Fibroblast of skin of right quadriceps (primary cell): Measurements from ENCODE around the gene CCDC77.

Experiments used
- DNase-seq: peaks from one replicate; pipeline ENCODE4 v3.0.0-alpha.2; 2013

CCDC77 gene

DNA sequence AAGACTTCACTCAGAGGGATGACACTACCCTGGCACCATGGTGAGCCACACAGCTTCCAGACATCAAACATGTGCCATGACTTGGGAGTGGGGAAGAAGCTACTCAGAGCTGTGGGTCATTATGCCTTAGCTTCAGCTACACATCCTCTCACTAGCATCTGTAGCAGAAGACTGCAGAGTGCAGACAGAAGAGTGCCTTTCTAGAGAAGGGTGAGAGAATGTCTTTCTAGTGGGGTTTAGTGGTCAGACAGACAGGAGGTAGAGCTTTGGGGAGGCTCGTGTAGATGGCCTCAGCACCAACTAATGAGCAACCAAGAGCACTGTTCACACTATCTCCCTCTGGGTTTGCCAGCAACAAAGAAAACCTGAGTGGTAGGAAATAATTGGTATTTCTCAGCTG is 53.4 kb downstream of the CCDC77 start:
- DNase-seq = no peak

DNA sequence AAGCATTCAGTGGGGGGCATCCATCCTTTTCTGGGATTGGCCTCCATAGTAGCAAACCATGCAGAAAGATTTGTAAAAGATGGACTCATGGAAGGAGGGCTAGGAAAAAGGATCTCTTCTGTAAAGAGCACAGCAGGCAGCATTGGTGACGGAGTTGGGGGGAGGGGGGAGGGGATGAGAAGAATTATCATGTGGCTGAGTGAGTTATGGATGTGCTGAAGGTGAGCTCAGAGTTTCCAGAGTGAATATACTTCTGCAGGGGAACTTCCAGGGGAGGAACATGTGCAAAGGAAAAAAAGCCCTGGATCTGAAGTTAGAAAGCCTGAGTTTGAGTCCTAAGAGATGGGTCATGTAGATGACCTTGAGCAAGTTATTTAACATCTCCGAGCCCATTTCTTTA is 54.4 kb downstream of the CCDC77 start:
- no peak for DNase-seq

DNA sequence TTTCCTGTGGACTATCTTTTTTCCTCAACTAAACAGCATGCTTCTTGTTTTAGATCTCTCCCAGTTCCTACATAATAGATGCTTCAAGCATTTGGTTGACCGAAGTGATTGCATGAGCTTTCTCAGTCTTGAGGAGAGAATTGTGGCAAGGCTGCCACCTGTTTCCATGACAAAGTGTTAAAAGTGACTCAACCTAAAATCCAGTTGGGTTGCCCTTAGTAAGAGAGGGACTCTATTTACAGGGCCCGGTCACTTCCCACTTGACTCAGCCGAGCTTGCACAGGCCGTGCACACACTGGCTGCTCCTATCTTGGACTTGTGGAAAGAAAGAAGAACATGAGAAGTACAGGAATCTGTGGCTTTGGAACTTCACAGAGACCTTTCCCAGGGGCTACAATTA is 56.2 kb downstream of the CCDC77 start:
- DNase-seq = no peak

DNA sequence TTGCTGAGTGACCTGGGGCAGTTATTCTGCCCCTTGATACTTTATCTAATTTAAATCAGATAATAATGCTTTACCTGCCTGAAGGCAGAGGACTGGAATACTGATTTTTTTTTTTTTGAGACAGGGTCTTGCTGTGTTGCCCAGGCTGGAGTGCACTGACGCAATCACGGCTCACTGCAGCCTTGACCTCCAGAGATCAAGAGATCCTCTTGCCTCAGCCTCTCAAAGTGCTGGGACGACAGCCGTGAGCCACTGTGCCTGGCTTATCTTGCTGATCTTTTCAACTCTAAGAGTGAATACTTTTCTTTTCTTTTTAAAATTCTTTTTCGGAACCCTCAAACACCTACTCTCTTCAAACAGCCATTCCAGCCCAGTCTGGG is 57.6 kb downstream of the CCDC77 start:
- no peak for DNase-seq

DNA sequence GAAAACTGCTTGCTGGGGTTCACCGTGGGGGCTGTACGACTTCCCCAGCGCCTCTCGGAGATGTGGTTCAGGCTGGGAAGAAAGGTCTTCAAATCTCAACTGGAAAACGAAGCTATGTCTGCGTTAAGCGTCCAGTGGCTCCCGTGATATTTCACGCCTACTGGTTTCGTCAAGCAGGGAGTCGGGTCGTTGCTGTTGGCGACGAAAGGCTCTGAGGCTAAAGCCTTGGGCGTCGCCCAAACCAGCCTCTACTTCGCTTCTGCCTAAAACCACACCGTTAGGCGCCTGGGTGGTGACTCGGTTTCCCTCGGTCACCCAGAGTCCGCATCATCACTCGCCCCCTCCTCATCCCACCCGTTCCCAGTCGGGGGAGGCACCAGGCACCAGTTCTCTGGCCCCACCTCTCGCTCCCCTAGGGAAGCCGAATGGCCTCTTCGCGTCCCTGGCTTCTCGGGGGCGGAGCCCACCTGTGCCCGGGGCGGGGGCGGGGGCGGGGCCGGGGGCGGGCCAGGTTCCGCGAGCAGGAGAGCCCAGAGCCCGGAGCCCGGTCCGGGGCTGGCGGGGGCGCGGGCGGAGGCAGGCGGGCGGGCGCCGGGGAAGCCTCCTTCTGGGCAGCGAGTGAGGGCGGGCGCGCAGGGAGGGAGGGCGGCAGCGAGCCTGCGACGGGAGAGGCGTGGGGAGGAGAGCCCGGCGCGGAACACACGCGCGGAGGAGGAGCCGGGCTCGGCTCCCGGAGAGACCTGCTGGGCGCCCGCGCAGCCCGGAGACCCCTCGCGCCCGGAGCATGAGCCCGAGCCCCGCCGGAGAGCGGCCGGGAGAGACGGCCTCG is 58.2 kb downstream of the CCDC77 start, which contains the start of gene B4GALNT3:
Gene B4GALNT3 (plus strand): TSS at position 510 of the 829 bp plus-strand sequence. CDS start 438 bp downstream, outside the sequence.
- no peak for DNase-seq

DNA sequence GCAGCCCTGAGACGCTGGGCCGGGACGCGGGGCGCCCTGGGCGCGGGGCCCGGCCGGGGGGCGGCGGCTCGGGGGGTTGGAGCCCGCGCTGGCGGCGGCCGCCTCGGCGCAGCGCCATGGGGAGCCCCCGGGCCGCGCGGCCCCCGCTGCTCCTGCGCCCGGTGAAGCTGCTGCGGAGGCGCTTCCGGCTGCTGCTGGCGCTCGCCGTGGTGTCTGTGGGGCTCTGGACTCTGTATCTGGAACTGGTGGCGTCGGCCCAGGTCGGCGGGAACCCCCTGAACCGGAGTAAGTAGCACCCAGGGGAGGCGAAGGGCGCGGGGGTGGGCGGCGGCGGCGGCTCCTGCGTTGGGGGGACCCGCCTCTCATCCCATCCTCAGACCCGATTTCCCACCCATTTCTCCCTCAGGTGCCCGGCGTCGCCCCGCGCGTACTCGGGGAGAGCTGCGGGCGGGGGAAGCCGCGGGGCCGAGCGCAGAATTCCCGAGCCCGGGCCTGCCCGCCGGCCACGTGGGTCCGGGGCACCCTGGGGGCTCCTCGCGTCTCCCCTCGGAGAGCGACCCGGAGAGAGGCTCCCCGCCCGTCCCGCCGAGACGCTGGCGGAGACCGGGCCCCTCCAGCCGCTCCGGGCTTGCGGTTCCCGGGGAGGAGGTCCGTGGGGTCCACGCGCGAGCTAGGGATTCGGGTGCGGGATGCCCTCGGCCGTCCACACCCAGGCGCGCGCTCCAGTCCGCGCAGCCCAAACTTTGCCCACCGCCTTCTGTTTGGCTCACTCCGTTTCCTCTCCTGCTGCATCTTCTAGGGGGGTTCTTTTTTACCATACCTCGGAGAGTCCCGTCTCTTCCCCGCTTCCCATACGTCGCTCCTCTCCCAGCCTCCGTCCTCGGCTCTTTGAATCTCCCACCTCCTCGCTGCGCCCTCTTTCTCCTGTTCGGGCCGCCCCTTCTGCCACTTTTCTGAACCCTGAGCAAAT is 59.1 kb downstream of the CCDC77 start:
- DNase-seq = no peak

DNA sequence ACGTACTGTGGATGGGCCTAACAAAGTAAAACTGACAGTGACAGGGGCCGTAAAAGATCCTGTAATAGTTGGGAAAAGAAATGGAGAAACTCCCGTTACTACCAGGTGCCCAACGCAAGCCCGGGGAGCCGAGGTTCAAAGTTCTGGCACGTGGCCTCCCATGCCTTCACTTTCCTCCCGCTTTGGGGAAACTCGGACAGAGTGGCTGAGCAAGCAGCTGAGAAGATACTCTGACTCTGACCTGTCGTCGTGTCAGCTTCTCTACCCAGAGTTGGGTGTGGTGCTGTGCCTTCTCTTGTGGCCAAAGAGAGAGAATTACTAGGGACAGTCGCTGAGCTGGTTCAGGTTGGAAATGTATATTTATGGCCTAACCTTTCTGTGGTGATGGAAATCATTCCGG is 60.0 kb downstream of the CCDC77 start:
- DNase-seq = no peak

DNA sequence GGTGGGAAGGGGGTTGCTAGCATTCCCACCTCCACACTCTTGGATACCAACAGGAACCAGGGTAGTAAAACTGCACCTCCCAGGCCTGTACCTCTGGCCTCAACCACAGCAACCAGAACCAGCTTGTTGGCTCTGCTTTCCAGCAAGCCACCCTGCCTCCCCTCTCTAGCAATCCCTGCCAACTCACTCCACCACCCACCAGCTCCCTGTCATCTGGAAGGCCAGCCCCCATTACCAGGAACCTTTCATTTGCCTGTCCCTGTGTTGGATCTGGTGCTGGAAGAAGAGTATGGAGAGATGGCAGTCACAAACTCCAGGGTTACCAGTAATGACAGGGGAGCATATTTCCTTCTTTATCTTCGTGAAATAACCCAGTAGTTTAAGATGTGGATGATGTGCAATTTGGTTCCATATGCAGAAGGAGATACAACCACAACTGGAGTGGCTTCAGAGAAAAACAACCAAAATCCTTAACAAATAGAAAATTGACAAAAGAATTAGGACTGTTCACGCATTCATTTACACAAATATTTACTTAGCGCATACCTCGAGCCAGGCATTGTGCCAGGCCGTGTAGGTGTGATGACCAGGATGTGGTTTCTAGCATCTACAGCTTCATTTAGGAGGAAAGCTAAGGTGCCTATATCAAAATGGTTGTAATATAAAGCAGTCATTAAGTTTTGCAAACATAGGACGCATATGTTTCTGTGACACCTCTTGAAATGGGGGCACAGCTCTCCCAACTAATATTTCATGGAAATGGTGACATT is 61.7 kb downstream of the CCDC77 start:
- DNase-seq = no peak

DNA sequence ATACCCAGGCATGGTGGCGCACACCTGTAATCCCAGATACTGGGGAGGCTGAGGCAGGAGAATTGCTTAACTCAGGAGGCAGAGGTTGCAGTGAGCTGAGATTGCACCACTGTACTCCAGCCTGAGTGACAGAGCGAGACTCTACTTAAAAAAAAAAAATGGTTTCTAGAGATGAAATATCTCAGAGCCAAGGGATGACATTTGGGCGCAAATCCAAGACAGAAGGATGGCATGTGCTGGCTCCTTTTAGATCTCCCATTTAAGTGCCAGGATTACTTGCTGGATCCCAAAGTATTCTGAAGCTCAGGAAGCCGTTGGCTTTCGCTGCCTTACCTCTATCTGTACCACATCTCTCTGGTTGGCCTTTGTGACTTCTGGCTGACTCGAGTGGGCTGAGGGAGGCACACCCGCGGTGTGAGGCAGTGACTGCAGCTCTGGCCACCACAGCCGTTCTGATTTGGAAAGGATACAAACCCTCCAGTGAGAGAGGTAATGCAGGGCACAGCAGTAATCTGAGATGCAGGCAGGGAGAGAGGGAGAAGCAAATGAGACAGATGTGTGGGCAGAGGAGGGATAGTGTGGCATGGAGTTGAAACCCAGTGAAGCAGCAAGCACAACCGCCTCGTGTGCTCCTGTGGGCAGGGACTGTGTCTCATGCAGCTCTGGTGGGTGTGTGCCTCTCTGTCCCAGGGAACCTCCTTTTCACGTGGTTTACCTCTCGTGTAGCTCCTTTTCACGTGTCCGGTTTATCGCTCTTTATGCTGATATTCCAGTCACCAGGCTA is 63.2 kb downstream of the CCDC77 start:
- no peak for DNase-seq

DNA sequence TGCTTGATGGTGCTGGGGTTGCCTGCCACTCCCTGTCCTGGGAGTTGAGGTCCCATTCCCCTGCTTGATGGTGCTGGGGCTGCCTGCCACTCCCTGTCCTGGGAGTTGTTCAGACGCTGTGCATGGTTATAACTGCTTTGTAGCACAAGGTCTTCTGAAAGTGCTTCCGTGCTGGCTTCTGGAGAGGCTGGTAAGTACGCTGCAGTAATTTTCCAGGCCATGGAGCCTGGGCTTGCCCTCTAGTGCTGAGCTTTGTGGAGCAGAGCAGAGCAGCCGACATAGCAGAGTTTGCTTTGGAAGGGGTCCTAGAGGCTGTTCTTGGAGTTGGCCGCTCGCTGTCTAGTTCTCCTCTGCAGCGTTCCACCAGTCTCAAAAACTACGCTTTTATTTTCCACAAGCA is 64.6 kb downstream of the CCDC77 start:
- no peak for DNase-seq

DNA sequence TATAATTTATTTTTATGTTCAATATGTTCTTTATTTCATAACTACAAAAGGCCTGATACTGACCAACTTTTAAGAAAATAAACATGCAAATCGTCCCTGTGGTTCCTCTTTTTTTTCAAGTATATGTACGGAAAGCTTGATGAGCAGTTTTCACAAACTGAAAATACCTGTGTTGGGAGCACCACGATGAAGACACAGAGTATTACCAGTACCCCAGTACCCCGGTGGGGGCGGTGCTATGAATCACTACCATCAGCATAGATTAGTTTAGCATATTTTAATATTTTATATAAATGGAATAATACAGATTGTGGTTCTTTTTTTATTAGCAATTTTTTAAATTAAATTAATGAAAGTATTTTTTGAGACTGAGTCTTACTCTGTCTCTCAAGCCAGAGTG is 65.3 kb downstream of the CCDC77 start:
- DNase-seq = no peak

DNA sequence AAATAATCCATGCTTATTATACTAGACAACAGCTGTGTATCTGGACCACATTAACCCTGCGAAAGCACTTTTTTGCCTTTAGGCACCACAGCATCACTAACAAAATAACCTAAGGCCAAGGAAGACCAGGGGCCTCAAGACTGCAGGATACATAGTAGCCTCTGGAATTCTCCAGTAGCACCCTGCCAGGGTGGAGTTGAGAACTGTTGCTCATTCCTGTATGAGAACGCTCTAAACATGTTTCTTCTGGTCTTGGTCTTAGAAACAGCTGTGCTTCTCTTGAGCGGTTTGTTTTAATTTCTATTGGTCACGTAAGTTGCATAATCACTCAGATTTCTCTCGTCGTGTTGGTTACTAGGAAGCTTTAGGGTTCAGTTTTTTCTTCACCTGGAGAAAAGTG is 66.1 kb downstream of the CCDC77 start:
- DNase-seq = no peak

DNA sequence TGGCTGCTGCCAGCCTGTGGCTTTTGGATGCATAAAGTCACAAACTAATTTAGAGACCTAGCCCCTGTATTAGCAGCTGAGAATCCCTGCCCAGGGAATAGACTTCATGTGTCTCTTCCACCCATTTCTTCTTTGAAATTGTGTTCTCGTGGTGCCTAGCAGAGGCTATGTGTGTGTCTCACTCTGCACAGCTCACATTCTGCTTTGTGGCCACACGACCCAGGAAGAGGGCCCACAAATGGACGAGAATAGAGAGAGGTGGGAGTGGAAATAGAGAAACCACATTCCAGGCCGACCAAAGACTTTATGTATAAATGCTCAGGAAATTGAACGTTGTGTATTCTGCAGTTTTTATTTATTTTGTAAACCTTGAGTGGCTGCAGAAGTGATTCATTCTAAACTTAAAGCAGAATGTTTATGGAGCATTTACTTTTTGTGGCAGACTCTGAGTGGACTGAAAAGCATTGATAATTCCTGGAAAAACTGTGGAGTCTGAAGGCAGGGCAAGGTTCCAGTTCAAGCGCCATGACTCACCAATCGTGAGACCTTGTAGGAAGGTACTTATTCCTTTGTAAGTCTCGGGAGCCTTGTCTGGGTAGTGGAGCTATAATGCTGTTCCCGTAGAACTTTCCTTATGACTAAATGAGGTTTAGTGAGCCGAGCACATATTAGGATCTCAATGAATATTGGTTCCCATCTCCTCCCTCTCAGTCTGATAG is 67.4 kb downstream of the CCDC77 start:
- DNase-seq = peak; percentile 53

DNA sequence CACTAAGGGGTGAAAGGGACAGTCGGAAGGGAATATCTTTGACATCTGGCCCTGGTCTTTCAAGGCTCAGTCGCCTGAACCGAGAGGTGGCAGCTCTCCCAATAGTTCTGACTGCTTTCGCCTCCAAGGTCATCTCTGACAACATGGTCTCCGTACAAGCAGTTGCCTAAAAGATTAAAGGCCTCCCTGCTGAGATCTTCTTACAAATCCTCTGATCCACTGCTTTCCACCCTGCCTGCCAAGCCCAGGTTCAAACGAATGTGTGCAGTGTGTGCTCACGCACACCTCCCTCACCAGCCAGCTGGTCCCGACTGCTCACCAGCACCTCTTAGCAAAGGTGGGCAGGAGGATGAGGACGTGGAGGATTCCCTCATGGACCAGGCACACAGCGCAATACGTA is 68.7 kb downstream of the CCDC77 start:
- DNase-seq = no peak

DNA sequence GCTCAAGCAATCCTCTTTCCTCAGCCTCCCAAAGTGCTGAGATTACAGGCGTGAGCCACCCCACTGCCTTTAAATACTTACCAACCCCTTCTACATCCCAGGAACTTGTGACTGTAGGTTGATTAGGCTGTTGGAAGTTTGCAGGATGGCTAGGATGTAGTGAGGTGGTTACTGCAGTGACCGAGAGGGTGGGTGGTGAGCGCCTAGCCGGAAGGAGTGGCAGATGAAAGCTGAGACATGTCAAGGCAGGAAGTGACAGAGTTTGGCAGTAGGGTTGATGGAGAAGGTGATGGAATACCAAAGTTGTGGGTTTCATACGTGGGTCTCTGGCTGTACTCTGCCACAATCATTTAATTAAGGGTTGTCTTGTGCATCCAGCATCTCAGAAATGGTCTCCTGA is 71.8 kb downstream of the CCDC77 start:
- no peak for DNase-seq

DNA sequence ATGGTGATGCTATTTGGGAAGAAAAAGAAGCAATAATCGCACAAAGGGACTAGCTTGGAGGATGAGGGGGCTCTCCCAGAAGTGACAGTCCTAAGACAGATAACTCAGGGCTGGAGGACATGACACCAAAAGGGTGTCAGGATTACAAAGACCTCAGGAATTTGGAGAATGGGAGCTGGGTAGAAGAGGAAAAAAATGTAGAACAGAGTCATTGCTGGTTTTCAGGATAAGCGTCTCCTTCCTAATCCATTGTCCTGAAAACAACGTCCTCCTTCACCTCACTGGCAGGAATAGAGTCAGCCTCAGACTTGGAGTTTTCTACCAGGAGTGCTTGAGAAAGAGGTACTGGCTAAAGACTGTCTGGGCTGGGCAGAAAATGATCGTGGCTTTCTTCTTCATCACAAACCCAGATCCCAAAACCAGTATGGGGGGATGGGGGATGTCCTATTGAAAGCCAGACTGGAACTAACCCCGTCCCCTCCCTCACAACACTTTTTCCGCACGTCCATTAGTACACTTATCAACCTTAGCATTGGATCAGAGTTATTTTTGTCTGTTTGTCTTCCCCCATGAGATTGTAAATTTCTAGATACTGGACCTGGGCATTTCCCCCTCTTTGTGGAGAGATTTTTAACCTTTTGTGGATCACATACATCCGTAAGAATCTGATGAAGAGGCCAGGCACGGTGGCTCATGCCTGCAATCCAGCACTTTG is 72.6 kb downstream of the CCDC77 start:
- peak; percentile 44 for DNase-seq

DNA sequence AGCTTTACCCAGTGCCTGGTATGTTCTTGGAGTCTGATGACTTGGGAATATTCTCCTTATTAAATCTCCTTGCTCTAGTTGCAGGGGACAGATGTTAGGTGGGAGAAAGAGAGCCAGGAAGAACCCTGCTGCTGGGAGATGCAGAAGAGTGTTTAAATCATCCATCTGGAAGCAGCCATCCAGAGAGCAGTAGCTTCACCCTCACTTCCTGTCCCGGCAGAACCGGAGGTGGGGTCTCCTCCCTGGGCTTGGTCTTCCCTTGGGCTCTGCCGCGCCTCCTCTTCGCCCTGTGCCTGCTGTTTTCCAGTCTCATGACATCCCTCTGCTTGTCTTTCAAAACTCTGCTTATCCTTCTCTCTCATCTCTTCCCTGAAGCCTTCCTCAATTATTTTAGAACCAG is 73.8 kb downstream of the CCDC77 start:
- DNase-seq = no peak

DNA sequence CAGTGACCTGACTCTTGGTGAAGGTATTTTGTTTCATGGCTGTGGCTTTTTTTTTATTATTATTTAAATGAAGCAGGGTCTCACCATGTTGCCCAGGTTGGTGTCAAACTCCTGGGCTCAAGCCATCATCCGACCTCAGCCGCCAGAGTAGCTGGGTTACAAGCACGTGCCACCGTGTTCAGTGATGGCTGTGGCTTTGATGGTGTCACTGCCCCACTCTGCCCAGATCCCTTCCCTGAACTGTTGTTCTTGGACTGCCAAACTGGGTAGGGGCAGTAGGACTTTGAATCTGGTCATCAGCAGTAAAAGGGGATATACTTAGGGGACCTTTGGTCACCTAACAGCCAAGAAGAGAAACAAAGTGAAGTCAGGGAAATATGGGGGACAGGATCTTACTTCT is 77.7 kb downstream of the CCDC77 start:
- no peak for DNase-seq

DNA sequence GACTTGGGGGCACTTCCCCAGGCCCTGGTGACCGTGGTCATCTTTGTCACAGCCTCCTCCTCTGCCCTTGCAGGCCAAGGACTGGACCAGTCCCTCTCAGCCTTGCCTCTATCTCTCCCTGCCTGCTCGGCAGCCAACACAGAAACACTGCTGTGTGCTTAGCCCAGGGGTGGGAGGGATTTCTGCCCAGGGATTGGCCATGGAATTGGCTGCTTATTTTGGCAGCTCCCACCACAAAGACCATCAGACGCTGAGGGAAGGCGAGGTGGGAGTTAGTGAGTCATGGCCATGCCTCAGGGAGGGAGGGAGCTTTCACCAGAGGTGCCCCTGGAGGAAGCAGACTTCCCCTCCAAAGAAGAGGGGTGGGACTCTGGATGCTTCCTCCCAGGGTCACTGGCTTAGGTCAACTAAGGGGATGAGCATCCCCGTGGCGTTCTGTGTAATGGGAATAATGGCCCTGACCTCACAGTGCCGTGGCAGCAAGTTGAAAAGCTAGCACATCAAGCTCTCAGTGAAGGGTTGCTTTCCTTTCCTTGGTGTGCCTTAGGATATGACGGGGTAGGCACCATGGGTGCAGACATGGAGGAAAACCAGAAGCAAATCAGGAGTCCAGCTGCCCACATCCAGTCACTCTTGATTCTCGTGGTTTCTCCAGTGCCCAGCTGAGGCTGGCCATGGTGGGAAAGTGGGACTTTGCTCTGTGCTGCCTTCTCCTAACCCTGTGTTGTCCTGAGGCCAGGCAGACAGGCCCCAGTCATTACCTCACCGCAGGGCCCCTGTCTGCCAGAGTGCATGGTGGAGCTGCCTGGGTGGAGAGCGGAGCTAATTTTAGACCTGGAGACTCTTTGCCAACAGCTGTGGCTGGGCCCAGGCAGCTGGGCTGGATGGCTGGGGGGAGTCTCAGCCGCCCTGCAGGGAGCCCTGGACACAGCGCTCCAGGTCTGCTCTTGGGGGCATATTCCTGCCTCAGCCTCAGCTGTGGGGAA is 79.7 kb downstream of the CCDC77 start:
- DNase-seq = peak; percentile 69

DNA sequence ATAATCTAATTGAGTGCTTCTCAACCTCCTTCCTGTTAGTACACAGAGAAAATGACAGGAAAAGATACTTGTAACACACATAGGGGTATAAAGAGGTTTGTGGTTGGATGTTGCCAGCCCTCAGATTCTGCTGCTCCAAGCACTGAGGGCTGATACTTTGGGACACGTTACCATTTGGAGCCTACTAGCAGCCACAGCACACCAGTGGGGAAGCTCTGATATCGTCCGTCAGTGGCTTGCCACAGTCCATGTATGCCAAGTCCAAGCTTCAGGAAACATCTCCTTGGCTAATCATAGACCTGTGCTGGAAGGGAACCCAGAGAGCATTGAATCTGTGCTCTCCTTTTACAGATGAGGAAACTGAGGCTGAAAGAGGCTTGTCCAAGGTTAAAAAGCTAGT is 80.6 kb downstream of the CCDC77 start:
- no peak for DNase-seq
